Measurements from ENCODE around the gene PFAS. TPM values are rescaled to one million over a fixed set of nuclear protein-coding genes. Genes with fewer than 3 reads are reported as not detected.

The PFAS gene
- total and polyA plus RNA-seq, 10 of the 15 experiments (the other 5 are each of a cell fraction or from before 2014, with no cell fraction given): 13.9 to 122 (median 47.2) TPM

DNA sequence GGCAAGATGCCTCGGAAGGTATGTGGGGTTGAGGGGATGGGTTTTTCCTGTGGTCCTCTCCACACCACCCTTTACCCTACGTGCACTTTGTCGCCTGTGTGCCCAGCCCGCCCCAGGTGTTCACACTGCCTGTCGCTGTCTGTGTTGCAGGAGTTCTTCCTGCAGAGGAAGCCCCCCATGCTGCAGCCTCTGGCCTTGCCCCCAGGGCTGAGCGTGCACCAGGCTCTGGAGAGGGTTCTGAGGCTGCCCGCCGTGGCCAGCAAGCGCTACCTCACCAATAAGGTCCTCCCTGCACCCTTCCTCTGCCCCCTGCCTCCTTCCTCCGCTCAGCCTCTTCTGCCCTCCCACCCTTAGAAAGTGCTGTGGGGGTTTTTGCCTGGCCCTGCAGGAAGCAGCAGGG, 15.2 kb downstream of the PFAS start:
- H4K20me1 ChIP-seq (ENCODE audit: control insufficient read depth, insufficient read depth): no peaks in the 10 kb centered on the region
- H3K9me3 ChIP-seq (replicated peaks; ENCODE audit: control insufficient read depth, insufficient read depth, low read length): no peaks in the 10 kb centered on the region
- TF ChIP-seq, protein P1, sequence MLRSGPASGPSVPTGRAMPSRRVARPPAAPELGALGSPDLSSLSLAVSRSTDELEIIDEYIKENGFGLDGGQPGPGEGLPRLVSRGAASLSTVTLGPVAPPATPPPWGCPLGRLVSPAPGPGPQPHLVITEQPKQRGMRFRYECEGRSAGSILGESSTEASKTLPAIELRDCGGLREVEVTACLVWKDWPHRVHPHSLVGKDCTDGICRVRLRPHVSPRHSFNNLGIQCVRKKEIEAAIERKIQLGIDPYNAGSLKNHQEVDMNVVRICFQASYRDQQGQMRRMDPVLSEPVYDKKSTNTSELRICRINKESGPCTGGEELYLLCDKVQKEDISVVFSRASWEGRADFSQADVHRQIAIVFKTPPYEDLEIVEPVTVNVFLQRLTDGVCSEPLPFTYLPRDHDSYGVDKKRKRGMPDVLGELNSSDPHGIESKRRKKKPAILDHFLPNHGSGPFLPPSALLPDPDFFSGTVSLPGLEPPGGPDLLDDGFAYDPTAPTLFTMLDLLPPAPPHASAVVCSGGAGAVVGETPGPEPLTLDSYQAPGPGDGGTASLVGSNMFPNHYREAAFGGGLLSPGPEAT (IDR thresholded peaks at IDR 0.05; ENCODE audit: low read depth): no peak

DNA sequence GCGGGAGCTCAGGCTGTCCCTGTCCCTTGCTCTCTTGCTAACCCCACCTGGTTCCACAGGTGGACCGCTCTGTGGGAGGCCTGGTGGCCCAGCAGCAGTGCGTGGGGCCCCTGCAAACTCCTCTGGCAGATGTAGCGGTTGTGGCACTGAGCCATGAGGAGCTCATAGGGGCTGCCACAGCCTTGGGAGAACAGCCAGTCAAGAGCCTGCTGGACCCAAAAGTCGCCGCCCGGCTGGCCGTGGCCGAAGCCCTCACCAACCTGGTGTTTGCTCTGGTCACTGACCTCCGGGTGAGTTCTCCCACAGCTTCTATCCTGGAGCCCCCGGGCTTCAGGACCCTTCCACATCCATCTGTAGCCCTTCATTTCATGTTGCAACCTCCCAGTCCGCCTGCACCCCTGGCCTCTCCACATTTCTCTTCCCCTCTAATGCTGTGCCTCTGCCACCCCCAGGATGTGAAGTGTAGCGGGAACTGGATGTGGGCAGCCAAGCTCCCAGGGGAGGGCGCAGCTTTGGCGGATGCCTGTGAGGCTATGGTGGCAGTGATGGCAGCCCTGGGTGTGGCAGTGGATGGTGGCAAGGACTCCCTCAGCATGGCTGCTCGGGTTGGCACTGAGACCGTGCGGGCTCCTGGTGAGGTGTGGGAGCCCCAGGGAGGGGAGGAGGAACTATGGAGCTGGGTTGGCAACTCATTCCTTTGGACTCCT, 15.9 kb downstream of the PFAS start:
- no peak overlapping the region for H3K9ac ChIP-seq (ENCODE audit: control insufficient read depth, insufficient read depth, low read length)
- no peak overlapping the region for H3K4me3 ChIP-seq
- no peak overlapping the region for H2AFZ ChIP-seq (ENCODE audit: control insufficient read depth, low read depth, low read length)
- BruUV-seq (replicated peaks): no TSS peak
- RAD21 ChIA-PET (ENCODE audit: unreplicated experiment): no interaction called here
- H3K27me3 ChIP-seq (replicated peaks in 1 of 2; ENCODE audit: control insufficient read depth in 2 of 2, insufficient read depth in 2 of 2, low read length in 1 of 2): no peaks in the 10 kb centered on the region
- intact Hi-C loops (cut with micrococcal nuclease; ENCODE audit: unreplicated experiment): no loop called here
- SMC1A ChIA-PET (ENCODE audit: uncharacterized antibody, unreplicated experiment): no interaction called here
- FAIRE-seq (no peak), ATAC-seq (no peak), DNase-seq (ENCODE audit: low read depth, low spot score) (no peak)
- H3K9me3 ChIP-seq (replicated peaks; ENCODE audit: control insufficient read depth, insufficient read depth, low read length): no peaks in the 10 kb centered on the region
- no peaks in the 10 kb centered on the region for H3K79me2 ChIP-seq (ENCODE audit: control insufficient read depth, insufficient read depth, low read length)
- CTCF ChIA-PET: no interaction called here
- H3K4me2 ChIP-seq (ENCODE audit: control insufficient read depth, insufficient read depth): no peak overlapping the region
- H4K20me1 ChIP-seq (ENCODE audit: control insufficient read depth, insufficient read depth): no peaks in the 10 kb centered on the region
- in situ Hi-C loops (cut with MboI): no loop called here
- POLR2A ChIA-PET: interaction anchor here (0.6 kb wide), 1 partner anchor 24 kb away, joined by 6 read pairs; no protein-coding TSS in a partner anchor
- peaks cover 22 to 39% of the 10 kb centered on the region in 2 experiments; a peak in 3 of 4 replicates for H3K36me3 ChIP-seq (ENCODE audit: control insufficient read depth in 2 of 2, insufficient read depth in 2 of 2, low read length in 1 of 2)
- no peak overlapping the region for H3K27ac ChIP-seq (ENCODE audit: control insufficient read depth, insufficient read depth)
- WGBS (ENCODE audit: insufficient coverage, insufficient replicate concordance, low lambda C conversion rate, missing lambda C conversion rate): 94% methylated on average over 17 of the region's 18 CpGs
- no peaks in the 10 kb centered on the region for H3K4me1 ChIP-seq (ENCODE audit: control insufficient read depth, insufficient read depth, low read length)
- TF ChIP-seq ZBED1 (IDR thresholded peaks at IDR 0.05; ENCODE audit: borderline replicate concordance): no peak
- no peak for TF ChIP-seq CHD2 (IDR thresholded peaks at IDR 0.05; ENCODE audit: borderline replicate concordance, low read depth, low read length)
- no peak for TF ChIP-seq MYB (IDR thresholded peaks at IDR 0.05; ENCODE audit: borderline replicate concordance, low read depth, low read length)
- TF ChIP-seq BCL11A (IDR thresholded peaks at IDR 0.05; ENCODE audit: low read depth, low read length): no peak
- no peak for TF ChIP-seq EED (IDR thresholded peaks at IDR 0.05; ENCODE audit: low read depth)
- no peak for TF ChIP-seq NFYA (IDR thresholded peaks at IDR 0.05; ENCODE audit: borderline replicate concordance, low read depth, low read length)
- no peak for TF ChIP-seq BMI1 (IDR thresholded peaks at IDR 0.05; ENCODE audit: borderline replicate concordance)
- TF ChIP-seq, protein P2, sequence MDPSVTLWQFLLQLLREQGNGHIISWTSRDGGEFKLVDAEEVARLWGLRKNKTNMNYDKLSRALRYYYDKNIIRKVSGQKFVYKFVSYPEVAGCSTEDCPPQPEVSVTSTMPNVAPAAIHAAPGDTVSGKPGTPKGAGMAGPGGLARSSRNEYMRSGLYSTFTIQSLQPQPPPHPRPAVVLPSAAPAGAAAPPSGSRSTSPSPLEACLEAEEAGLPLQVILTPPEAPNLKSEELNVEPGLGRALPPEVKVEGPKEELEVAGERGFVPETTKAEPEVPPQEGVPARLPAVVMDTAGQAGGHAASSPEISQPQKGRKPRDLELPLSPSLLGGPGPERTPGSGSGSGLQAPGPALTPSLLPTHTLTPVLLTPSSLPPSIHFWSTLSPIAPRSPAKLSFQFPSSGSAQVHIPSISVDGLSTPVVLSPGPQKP (IDR thresholded peaks at IDR 0.05; ENCODE audit: low read depth, low read length): no peak
- TF ChIP-seq SUZ12 (IDR thresholded peaks at IDR 0.05; ENCODE audit: unreplicated experiment): no peak
- no peak for TF ChIP-seq GABPA (IDR thresholded peaks at IDR 0.05; ENCODE audit: low read depth)
- TF ChIP-seq YBX1 (IDR thresholded peaks at IDR 0.05): no peak
- TF ChIP-seq, protein P3, sequence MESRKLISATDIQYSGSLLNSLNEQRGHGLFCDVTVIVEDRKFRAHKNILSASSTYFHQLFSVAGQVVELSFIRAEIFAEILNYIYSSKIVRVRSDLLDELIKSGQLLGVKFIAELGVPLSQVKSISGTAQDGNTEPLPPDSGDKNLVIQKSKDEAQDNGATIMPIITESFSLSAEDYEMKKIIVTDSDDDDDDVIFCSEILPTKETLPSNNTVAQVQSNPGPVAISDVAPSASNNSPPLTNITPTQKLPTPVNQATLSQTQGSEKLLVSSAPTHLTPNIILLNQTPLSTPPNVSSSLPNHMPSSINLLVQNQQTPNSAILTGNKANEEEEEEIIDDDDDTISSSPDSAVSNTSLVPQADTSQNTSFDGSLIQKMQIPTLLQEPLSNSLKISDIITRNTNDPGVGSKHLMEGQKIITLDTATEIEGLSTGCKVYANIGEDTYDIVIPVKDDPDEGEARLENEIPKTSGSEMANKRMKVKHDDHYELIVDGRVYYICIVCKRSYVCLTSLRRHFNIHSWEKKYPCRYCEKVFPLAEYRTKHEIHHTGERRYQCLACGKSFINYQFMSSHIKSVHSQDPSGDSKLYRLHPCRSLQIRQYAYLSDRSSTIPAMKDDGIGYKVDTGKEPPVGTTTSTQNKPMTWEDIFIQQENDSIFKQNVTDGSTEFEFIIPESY (IDR thresholded peaks at IDR 0.05): no peak

More for the DNA sequence above, 15.2 kb downstream of the PFAS start:
- Histone ChIP-seq H3K9ac (ENCODE audit: control insufficient read depth, insufficient read depth, low read length) (no peak overlapping the region), H3K36me3 (ENCODE audit: control insufficient read depth in 2 of 2, insufficient read depth in 2 of 2, low read length in 1 of 2) (peaks cover 20 to 38% of the 10 kb centered on the region in 2 experiments; a peak in 3 of 4 replicates), H3K27me3 (replicated peaks in 1 of 2; ENCODE audit: control insufficient read depth in 2 of 2, insufficient read depth in 2 of 2, low read length in 1 of 2) (no peaks in the 10 kb centered on the region), H3K4me3 (no peak overlapping the region), H3K79me2 (ENCODE audit: control insufficient read depth, insufficient read depth, low read length) (no peaks in the 10 kb centered on the region), H3K4me2 (ENCODE audit: control insufficient read depth, insufficient read depth) (no peak overlapping the region), H3K27ac (ENCODE audit: control insufficient read depth, insufficient read depth) (no peak overlapping the region), H3K4me1 (ENCODE audit: control insufficient read depth, insufficient read depth, low read length) (no peaks in the 10 kb centered on the region), H2AFZ (ENCODE audit: control insufficient read depth, low read depth, low read length) (no peak overlapping the region)
- DNase-seq (ENCODE audit: low read depth, low spot score) (no peak), ATAC-seq (no peak), FAIRE-seq (no peak)
- intact Hi-C loops (cut with micrococcal nuclease; ENCODE audit: unreplicated experiment): no loop called here
- 97% methylated on average over 10 of the region's 10 CpGs for WGBS (ENCODE audit: insufficient coverage, insufficient replicate concordance, low lambda C conversion rate, missing lambda C conversion rate)
- ChIA-PET SMC1A (ENCODE audit: uncharacterized antibody, unreplicated experiment) (no interaction called here), RAD21 (ENCODE audit: unreplicated experiment) (no interaction called here), CTCF (no interaction called here), POLR2A (no interaction called here)
- in situ Hi-C loops (cut with MboI): no loop called here
- BruUV-seq (replicated peaks): no TSS peak

Data from GM12878 (cell line).